Hindlimb muscle (tissue), 1 donor: ENCODE measurements around the gene LONP1. TPM values are rescaled to one million over a fixed set of nuclear protein-coding genes. Genes with fewer than 3 reads are reported as not detected.
"Not testable (repeated sequence)": the region's sequence is repeated elsewhere in the genome, so short reads cannot be mapped to it uniquely, and the experiment has no call there.

Experiments used
- DNase-seq: peaks from one replicate; pipeline ENCODE4 v3.0.0-alpha.2; 2013
- polyA plus RNA-seq: library from polyadenylated mRNA; unstranded; fragments of 120-200 nt; gene quantifications from one replicate; pipeline ENCODE4 v1.2.1, GENCODE V29; 2013; ENCODE audit not compliant: insufficient read length

Gene LONP1
- polyA plus RNA-seq, 1 donor, result 67.0 TPM

- DNase-seq, result no peak
Measured at GRCh38 chr19:5713228-5713627, 6.7 kb downstream of the LONP1 start.

GRCh38 chr19:5711713-5712161 is 8.2 kb downstream of the LONP1 start:
- no peak for DNase-seq

GRCh38 chr19:5711025-5711424 is 8.9 kb downstream of the LONP1 start:
- DNase-seq, result no peak

GRCh38 chr19:5707576-5708575 is 12.1 kb downstream of the LONP1 start:
- no peak for DNase-seq

- no peak for DNase-seq
Measured at GRCh38 chr19:5706876-5707573, 12.9 kb downstream of the LONP1 start.

- no peak for DNase-seq
Measured at GRCh38 chr19:5705552-5705951, 14.4 kb downstream of the LONP1 start.

GRCh38 chr19:5703819-5704818 is 15.8 kb downstream of the LONP1 start:
- no peak for DNase-seq

- not testable (repeated sequence) for DNase-seq
Measured at GRCh38 chr19:5702053-5702410, 17.9 kb downstream of the LONP1 start.

GRCh38 chr19:5700455-5701092 is 19.4 kb downstream of the LONP1 start:
- DNase-seq, result no peak

GRCh38 chr19:5698635-5699422 is 21.1 kb downstream of the LONP1 start:
- no peak for DNase-seq

- no peak for DNase-seq
Measured at GRCh38 chr19:5697890-5698634, 21.9 kb downstream of the LONP1 start.

- DNase-seq, result no peak
Measured at GRCh38 chr19:5697022-5697889, 22.7 kb downstream of the LONP1 start.

GRCh38 chr19:5696196-5697021 is 23.5 kb downstream of the LONP1 start:
- no peak for DNase-seq

GRCh38 chr19:5695649-5696195 is 24.2 kb downstream of the LONP1 start:
- no peak for DNase-seq

- no peak for DNase-seq
Measured at GRCh38 chr19:5694956-5695648, 24.8 kb downstream of the LONP1 start.

- DNase-seq, result no peak
Measured at GRCh38 chr19:5694167-5694955, 25.6 kb downstream of the LONP1 start.
